ENCODE results near the gene POLE.

DNA sequence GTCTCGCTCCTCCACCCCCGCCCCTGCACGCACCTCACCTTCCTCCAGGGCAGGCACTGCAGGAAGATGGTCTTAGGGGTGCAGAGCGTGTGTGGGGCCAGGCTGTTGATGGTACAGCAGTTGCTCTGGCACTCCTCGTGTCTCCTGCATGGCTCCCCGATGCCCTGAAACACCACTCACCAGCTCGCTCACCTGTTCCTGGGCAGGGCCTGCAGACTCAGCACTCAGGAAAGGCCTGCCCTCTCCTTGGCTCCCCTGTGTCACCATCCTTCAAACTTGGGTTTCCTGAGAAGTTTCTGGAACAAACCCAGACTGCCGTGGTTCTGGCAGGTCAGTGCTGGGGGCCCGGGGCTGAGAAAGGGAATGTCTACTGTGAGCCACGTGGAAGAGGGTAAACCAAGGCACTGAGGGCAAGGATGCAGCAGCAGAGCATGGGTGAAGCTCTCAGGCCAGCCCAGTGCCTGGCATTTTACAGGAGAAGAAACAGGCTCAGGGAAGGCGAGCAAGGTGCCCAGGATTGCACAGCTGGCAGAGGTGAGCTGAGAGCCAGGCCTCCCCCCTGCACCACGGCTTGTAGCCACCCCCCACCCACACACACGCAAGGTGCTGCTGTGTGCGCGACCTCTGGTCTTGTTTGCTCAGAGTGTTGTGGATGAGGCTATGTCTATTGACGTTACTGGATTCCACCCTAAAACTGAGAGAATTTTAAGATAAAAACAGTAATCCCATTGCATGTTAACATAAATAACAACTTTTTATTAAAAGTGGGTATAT lies 82.3 kb downstream of the POLE start:
- TF ChIP-seq EZH2phosphoT487 (IDR thresholded peaks at IDR 0.05; ENCODE audit: insufficient read depth, low read depth) (no peak), EZH2 (IDR thresholded peaks at IDR 0.05; ENCODE audit: insufficient read depth, poor library complexity, severe bottlenecking) (no peak)
